Retinal pigment epithelial cell (primary cell): ENCODE results near the gene COL4A1.

Experiments
- DNase-seq: peaks from one replicate; pipeline ENCODE4 v3.0.0-alpha.2; 2010; ENCODE audit warnings: low read depth
- H3K4me3 ChIP-seq: 2 replicates; pipeline ENCODE4 v1.5.1; 2011; ENCODE audit warnings: mild to moderate bottlenecking, low read length, control low read depth, moderate library complexity
- TF ChIP-seq, protein P1 (sequence below): conservative IDR thresholded peaks from 2 replicates; pipeline ENCODE4 v1.5.1; 2011; ENCODE audit warnings: low read depth, low read length, control low read depth, inconsistent platforms

COL4A1 gene

DNA sequence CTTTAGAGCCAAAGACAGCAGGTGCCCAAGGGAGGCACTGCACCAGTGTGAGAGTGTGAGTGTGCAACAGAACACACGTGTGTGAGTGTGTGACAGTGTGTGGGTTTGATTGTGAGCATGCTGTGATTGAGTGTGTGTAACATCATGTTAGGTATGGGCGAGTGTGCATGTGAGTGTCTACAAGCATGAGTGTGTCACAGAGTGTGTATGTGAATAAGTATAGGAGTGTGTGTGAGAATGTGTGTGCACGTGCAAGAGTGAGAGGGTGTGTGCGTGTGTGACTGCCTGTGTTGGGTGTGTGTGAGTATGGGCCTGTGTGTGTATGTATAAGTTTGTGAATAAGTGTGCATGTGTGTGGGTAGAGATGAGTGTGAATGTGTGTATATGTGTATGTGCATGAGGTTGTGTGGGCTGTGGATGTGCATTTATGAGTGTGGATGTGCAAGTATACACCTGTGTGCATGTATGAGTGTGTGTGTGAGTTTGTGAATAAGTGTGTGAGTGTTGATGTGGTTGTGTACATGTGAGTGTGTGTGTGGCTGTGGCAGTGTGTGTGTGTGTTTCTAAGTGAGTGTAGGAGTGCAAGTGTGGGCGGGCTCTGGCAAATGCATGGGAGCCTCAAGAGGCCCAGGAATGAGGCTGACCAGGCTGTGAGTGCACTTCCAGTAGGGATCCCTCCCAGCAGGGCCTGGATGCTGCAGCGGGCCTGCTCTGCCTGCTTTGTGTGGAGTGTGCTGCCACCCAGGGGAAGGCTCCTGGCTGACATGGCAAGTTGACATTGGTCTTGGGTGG, 198.4 kb downstream of the COL4A1 start:
- no peak overlapping the region for H3K4me3 ChIP-seq
- peak; percentile 78 for DNase-seq
- TF ChIP-seq, protein P1, sequence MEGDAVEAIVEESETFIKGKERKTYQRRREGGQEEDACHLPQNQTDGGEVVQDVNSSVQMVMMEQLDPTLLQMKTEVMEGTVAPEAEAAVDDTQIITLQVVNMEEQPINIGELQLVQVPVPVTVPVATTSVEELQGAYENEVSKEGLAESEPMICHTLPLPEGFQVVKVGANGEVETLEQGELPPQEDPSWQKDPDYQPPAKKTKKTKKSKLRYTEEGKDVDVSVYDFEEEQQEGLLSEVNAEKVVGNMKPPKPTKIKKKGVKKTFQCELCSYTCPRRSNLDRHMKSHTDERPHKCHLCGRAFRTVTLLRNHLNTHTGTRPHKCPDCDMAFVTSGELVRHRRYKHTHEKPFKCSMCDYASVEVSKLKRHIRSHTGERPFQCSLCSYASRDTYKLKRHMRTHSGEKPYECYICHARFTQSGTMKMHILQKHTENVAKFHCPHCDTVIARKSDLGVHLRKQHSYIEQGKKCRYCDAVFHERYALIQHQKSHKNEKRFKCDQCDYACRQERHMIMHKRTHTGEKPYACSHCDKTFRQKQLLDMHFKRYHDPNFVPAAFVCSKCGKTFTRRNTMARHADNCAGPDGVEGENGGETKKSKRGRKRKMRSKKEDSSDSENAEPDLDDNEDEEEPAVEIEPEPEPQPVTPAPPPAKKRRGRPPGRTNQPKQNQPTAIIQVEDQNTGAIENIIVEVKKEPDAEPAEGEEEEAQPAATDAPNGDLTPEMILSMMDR = peak; percentile 86

DNA sequence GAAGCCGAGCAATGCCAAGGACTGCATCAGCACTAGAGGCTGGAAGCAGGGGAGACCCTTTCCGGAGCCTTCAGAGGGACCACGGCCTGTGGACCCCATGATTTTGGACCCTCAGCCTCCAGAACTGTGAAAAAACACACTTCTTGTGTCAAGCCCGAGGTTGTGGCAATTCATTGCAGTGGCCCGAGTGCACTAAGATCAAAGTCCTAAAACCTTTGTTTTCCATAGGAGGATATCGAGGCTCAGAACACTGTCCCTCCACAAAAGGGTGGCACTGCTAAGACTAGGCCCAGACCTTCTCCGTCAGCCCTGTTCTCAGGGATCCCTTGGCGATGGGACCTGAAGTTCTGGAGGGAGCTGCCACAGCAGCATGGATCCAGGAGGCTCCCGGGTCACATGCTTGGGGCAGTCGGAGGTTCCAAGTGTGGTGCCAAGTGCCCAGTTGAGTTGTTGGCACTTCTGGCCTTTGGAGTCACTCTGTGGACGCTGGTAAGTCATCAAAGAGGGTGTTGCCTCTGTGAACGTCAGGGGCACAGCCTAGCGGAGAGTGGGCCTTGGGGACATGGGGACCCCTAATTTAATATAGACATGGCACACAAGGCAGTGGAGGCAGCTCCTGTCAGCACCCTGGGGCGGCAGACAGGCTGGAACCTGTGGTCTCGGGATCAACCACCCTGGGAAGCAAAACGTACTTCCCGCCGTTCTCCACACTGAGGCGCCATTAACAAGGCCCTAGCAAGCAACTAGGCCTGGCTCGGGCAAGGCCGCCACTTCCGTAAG, 199.2 kb downstream of the COL4A1 start:
- no peak for DNase-seq
- H3K4me3 ChIP-seq = no peak overlapping the region
- TF ChIP-seq, protein P1 = peak; percentile 42

DNA sequence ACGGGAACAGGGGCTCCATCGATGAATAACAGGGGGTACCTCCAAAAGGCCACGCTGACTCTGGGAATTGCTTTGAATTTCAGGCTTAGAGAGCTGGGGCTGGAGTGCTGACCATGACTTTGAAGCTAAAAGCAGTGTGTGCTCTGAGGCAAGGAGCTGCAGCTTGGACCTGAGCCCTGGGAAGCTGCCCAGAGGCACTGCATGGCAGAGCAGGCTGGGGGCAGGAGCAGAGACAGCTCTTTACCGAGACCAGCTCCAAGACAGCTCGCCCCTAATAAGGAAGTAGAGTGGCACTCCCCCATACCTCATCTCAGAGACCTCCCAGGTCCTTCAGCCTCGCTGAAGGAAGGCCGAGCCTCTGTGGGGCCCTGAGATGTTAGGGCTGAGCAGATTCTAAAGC, 200.2 kb downstream of the COL4A1 start:
- no peak for DNase-seq
- TF ChIP-seq, protein P1 = no peak

DNA sequence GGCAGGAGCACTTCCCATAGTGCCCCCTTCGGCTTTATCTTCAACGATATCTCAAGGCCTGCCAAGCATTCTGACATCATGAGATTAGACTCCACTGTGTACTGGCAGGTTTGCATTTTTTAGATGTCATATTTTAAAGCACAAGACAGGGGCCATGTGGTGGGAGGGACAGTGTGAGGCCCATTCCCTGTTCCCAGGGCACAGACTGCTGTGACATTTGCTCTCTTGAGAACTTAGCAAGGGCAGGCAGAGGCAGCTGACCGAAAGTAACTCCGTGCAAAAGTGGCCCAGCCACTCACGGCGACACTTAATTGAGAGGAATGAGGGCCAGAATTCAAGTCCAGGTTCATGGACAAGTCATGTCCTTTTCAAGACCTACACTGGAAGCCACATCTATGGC, 201.8 kb downstream of the COL4A1 start:
- H3K4me3 ChIP-seq = no peak overlapping the region
- DNase-seq = no peak
- TF ChIP-seq, protein P1 = no peak

More for the DNA sequence above, 200.2 kb downstream of the COL4A1 start:
- H3K4me3 ChIP-seq = no peak overlapping the region

DNA sequence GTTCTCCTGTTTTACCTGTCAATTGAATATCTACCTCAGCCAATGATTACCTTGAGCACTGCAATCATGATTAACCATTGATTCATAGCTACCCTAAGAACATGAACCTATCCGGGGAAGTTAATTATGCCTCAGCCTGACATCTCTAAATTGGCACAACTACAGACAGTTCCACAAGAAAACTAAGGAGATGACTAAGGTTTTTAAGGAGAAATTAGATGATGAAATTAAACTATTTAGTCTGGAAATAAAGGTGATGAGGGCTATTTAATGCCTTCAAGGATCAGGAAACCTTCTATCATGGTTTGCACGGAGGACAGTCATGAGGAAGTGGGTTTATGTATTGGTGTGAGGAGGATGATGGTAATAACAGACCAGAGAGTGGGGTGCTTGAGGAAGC, 203.4 kb downstream of the COL4A1 start:
- no peak for DNase-seq
- TF ChIP-seq, protein P1 = no peak
- no peak overlapping the region for H3K4me3 ChIP-seq

DNA sequence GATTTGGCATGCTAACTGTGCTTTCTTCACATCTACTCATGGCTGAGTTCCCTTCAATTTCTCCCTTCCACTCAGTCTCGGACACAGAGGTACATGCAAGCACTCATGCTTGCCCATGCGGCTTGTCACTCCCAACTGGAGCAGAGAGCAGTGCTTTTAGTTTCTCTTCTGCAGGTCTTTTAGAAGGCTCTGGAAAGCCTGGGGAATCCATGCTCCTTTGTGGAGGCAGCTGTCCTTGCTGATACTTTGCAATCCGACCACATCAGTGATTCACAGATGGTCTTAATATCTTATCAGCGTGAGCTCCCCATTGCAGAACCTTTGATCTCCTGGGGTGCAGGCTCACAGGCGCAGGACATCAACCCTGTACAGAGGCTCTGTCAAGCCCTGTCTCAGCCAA, 203.9 kb downstream of the COL4A1 start:
- H3K4me3 ChIP-seq = no peak overlapping the region
- TF ChIP-seq, protein P1 = no peak
- no peak for DNase-seq
